OCI-LY7 (cell line): Measurements from ENCODE around the gene RRBP1. TPM values are rescaled to one million over a fixed set of nuclear protein-coding genes. Genes with fewer than 3 reads are reported as not detected.

Experiments
- BruUV-seq: library from RNA; stranded (reverse); fragments of 400-500 nt; replicated peaks from 2 replicates; lab custom pipeline; 2021; lab: Mats Ljungman, UMichigan
- CTCF ChIA-PET: fragments of 300-600 bp; sonication (Branson Sonifier 250); formaldehyde crosslinking; loops from one replicate; lab custom pipeline; 2022; ENCODE audit warnings: antibody characterized with exemption; ENCODE audit not compliant: unreplicated experiment; lab: Charles Lee
- POLR2A ChIA-PET: fragments of 300-600 bp; sonication (Branson Sonifier 250); formaldehyde crosslinking; loops from one replicate; lab custom pipeline; 2022; ENCODE audit warnings: antibody characterized with exemption; lab: Charles Lee
- DNase-seq: peaks from one replicate; pipeline ENCODE4 v3.0.0-alpha.2; 2015; ENCODE audit warnings: low spot score
- H2AFZ ChIP-seq: fragments of 200-600 bp; sonication (generic), shearing (Covaris generic); 2 replicates; pipeline ENCODE4 v1.6.1; 2014; ENCODE audit warnings: mild to moderate bottlenecking, antibody characterized with exemption, low read length, moderate library complexity
- H3K27ac ChIP-seq: fragments of 200-600 bp; sonication (generic); 2 replicates; pipeline ENCODE4 v1.5.1; 2014; ENCODE audit warnings: mixed run types, low read depth, mild to moderate bottlenecking, moderate library complexity, low read length, inconsistent platforms; ENCODE audit not compliant: poor library complexity, severe bottlenecking
- H3K36me3 ChIP-seq: fragments of 200-600 bp; sonication (generic); 2 replicates; pipeline ENCODE4 v1.6.1; 2014; ENCODE audit warnings: mild to moderate bottlenecking, antibody characterized with exemption, low read length, moderate library complexity, mixed read lengths; ENCODE audit not compliant: insufficient read depth
- H3K4me1 ChIP-seq: fragments of 200-600 bp; sonication (generic); 2 replicates; pipeline ENCODE4 v1.5.1; 2014; ENCODE audit warnings: mild to moderate bottlenecking, low read length; ENCODE audit not compliant: insufficient read depth, poor library complexity, severe bottlenecking
- H3K4me2 ChIP-seq: fragments of 200-600 bp; sonication (generic); 2 replicates; pipeline ENCODE4 v1.6.1; 2014; ENCODE audit warnings: mild to moderate bottlenecking, low read length
- H3K4me3 ChIP-seq: fragments of 200-600 bp; sonication (generic); 2 replicates; pipeline ENCODE4 v1.5.1; 2014; ENCODE audit warnings: mild to moderate bottlenecking, low read depth, low read length; ENCODE audit not compliant: poor library complexity, severe bottlenecking
- H3K79me2 ChIP-seq: fragments of 200-600 bp; sonication (generic); 2 replicates; pipeline ENCODE4 v1.6.1; 2016; ENCODE audit warnings: low read depth, mild to moderate bottlenecking, low read length, moderate library complexity, mixed read lengths; ENCODE audit not compliant: insufficient read depth
- H3K9me2 ChIP-seq: fragments of 200-600 bp; sonication (generic); 2 replicates; pipeline ENCODE4 v1.6.1; 2016; ENCODE audit warnings: mild to moderate bottlenecking, low read length, mixed read lengths; ENCODE audit not compliant: insufficient read depth
- H3K9me3 ChIP-seq: fragments of 200-600 bp; sonication (generic); 2 replicates; pipeline ENCODE4 v1.6.1; 2014; ENCODE audit warnings: mild to moderate bottlenecking, mixed run types, low read length, mixed read lengths
- H4K20me1 ChIP-seq: fragments of 200-600 bp; sonication (generic); 2 replicates; pipeline ENCODE4 v1.6.1; 2014; ENCODE audit warnings: mild to moderate bottlenecking, antibody characterized with exemption, low read length, moderate library complexity, mixed read lengths; ENCODE audit not compliant: insufficient read depth
- EZH2phosphoT487 ChIP-seq: fragments of 200-600 bp; sonication (generic); IDR thresholded peaks from 2 replicates; pipeline ENCODE4 v1.6.1; 2018; ENCODE audit warnings: low read depth, borderline replicate concordance, mild to moderate bottlenecking, mixed run types, antibody characterized with exemption, low read length, moderate library complexity, mixed read lengths
- intact Hi-C: fragments of 100-400 bp; cut with micrococcal nuclease; formaldehyde crosslinking; loops from one replicate; pipeline ENCODE4 v1.10.0; 2022; ENCODE audit not compliant: unreplicated experiment
- total RNA-seq, 2 experiments: library from RNA; depleted of rRNA in 1 of 2; stranded (reverse); fragments of >200 nt in 1 of 2; shearing (Covaris generic) in 1 of 2; gene quantifications; 2 replicates each; pipeline ENCODE4 v1.2.3, GENCODE V29; 2014 to 2022
- TF ChIP-seq, protein P1 (sequence below): fragments of 200-600 bp; sonication (generic); conservative IDR thresholded peaks from 2 replicates; pipeline ENCODE4 v1.5.1; 2014; ENCODE audit warnings: mild to moderate bottlenecking, antibody characterized with exemption, low read length, moderate library complexity, mixed read lengths

Gene RRBP1
- total RNA-seq, 2 experiments from 2014 or later = 13.6 to 46.3 TPM

DNA sequence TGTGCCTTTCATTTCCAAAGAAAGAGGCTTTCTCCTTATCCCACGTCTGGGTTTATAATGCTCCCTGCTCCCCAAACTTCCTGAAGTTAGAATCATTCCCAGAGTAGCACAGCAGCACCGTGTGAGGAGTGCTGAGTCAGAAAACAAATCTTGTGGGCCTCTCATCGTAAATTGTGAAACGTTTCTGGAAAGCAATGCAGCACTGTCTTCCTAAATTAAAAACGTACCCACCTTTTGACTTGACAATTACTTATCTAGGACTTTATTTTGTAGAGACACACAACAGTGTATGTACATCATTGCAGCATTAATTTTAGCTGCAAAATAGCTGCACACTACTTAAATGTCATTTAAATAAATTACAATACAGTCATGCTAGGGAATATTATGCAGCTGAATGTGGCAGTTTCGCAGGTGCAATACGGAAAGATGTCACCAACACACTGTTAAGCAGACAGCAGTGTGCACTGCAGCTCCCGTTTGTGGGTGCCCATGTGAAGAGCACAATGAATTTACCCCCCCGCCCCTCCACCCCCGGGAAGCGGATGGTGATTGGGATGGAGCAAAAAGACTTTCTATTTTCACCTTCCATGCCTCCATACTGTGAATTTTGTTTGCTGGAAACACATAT is 30.8 kb downstream of the RRBP1 start:
- Histone ChIP-seq H3K79me2 (no peaks in the 10 kb centered on the region), H3K4me3 (no peak overlapping the region), H3K4me2 (peak overlapping the region; percentile 49), H3K36me3 (no peaks in the 10 kb centered on the region), H3K27ac (no peak overlapping the region), H3K4me1 (peaks cover 51% of the 10 kb centered on the region), H3K9me2 (no peaks in the 10 kb centered on the region), H4K20me1 (no peaks in the 10 kb centered on the region), H3K9me3 (no peaks in the 10 kb centered on the region), H2AFZ (0 out of 2 replicates have a peak overlapping the region, but pooled peaks have one; percentile 23)
- no TSS peak for BruUV-seq
- intact Hi-C loops = no loop called here
- DNase-seq = no peak
- ChIA-PET POLR2A (no interaction called here), CTCF (interaction anchor here (1.6 kb wide), 1 partner anchor 31 kb away, joined by 6 read pairs; the partner anchor contains the start of gene RRBP1)
- TF ChIP-seq, protein P1, sequence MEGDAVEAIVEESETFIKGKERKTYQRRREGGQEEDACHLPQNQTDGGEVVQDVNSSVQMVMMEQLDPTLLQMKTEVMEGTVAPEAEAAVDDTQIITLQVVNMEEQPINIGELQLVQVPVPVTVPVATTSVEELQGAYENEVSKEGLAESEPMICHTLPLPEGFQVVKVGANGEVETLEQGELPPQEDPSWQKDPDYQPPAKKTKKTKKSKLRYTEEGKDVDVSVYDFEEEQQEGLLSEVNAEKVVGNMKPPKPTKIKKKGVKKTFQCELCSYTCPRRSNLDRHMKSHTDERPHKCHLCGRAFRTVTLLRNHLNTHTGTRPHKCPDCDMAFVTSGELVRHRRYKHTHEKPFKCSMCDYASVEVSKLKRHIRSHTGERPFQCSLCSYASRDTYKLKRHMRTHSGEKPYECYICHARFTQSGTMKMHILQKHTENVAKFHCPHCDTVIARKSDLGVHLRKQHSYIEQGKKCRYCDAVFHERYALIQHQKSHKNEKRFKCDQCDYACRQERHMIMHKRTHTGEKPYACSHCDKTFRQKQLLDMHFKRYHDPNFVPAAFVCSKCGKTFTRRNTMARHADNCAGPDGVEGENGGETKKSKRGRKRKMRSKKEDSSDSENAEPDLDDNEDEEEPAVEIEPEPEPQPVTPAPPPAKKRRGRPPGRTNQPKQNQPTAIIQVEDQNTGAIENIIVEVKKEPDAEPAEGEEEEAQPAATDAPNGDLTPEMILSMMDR = no peak
- TF ChIP-seq EZH2phosphoT487 = no peak

DNA sequence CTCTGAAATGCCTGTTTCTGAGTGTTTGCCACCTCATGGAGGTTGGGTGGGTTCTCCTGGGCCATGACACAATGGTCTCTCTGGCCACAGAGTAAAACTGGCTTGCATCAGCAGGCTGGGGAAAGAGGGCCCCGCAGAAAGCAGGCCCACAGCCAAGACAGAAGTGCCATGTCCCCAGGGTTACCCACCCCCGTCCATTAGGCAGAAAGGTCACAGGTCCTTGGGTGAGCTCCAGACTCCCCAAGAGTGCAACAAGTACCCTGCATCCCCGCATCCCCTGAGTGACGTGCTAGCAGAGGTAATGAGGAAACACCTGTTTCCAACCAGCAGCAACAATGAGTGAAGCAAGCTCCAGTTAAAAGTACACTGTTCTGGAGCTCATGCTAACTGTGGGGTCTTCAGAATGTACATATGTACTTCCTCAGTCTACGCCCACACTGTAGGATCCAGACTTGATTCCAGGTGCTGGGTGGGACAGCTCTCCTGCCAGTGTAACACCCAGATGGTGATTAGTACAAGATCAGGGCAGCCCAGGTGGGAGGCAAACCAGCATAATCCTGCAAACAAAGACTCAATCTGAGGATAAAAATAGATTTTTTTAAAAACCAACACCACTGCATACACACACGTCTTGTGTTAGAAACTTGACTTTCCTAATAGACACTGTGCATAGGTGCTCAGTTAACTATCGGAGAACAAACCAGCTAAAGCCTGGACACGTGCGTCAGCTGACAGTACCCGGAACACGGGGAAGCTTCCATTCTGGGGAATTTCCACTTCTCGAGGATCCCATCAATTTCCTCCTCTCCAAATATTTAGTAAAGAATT is 31.5 kb downstream of the RRBP1 start:
- H3K36me3 ChIP-seq = no peaks in the 10 kb centered on the region
- CTCF ChIA-PET = interaction anchor here (1.6 kb wide), 1 partner anchor 32 kb away, joined by 6 read pairs; the partner anchor contains the start of gene RRBP1
- no peaks in the 10 kb centered on the region for H3K9me3 ChIP-seq
- peaks cover 55% of the 10 kb centered on the region for H3K4me1 ChIP-seq
- peak; percentile 39 for DNase-seq
- H2AFZ ChIP-seq = 0 out of 2 replicates have a peak overlapping the region, but pooled peaks have one; percentile 23
- POLR2A ChIA-PET = no interaction called here
- peak overlapping the region; percentile 49 for H3K4me2 ChIP-seq
- no peaks in the 10 kb centered on the region for H3K9me2 ChIP-seq
- no TSS peak for BruUV-seq
- no peak overlapping the region for H3K4me3 ChIP-seq
- H4K20me1 ChIP-seq = no peaks in the 10 kb centered on the region
- intact Hi-C loops = no loop called here
- H3K27ac ChIP-seq = peak overlapping the region; percentile 18
- H3K79me2 ChIP-seq = no peaks in the 10 kb centered on the region
- TF ChIP-seq EZH2phosphoT487 = no peak
- TF ChIP-seq, protein P1 = no peak
